Activated naive CD4-positive, alpha-beta T cell treated with anti-CD3 and anti-CD28 coated beads for 36 hours (primary cell): ENCODE data around the gene KIAA1755. TPM values are rescaled to one million over a fixed set of nuclear protein-coding genes. Genes with fewer than 3 reads are reported as not detected.
A peak's percentile ranks its signal among the peaks of the same experiment; 100 is the strongest.

Experiments
- CTCF ChIA-PET: fragments of 350-600 bp; sonication (Branson Sonifier 250); formaldehyde crosslinking; loops from one replicate; lab custom pipeline; 2021; ENCODE audit warnings: antibody characterized with exemption; lab: Charles Lee
- DNase-seq: peaks from one replicate; pipeline ENCODE4 v3.0.0-alpha.2; 2020
- H3K27ac Mint-ChIP-seq: one replicate; pipeline ENCODE4 v1.8.0; 2021; ENCODE audit warnings: mild to moderate bottlenecking, mixed read lengths
- H3K27me3 Mint-ChIP-seq: one replicate; pipeline ENCODE4 v1.8.0; 2021; ENCODE audit warnings: low read depth, mixed read lengths
- H3K36me3 Mint-ChIP-seq: one replicate; pipeline ENCODE4 v1.8.0; 2021; ENCODE audit warnings: low read depth, mixed read lengths
- H3K4me1 Mint-ChIP-seq: one replicate; pipeline ENCODE4 v1.8.0; 2021; ENCODE audit warnings: low read depth, mixed read lengths
- H3K4me3 Mint-ChIP-seq: one replicate; pipeline ENCODE4 v1.8.0; 2021; ENCODE audit warnings: mild to moderate bottlenecking, moderate library complexity, mixed read lengths
- H3K9me3 Mint-ChIP-seq: one replicate; pipeline ENCODE4 v1.8.0; 2021; ENCODE audit warnings: mixed read lengths
- intact Hi-C: fragments of 100-400 bp; cut with micrococcal nuclease; formaldehyde crosslinking; loops from one replicate; pipeline ENCODE4 v1.15.1; 2023
- total RNA-seq, 2 experiments: library from RNA; stranded (reverse); gene quantifications; one replicate each; pipeline ENCODE4 v1.2.3, GENCODE V29; 2021

The KIAA1755 gene
- total RNA-seq, 2 experiments from 2014 or later = not detected

DNA sequence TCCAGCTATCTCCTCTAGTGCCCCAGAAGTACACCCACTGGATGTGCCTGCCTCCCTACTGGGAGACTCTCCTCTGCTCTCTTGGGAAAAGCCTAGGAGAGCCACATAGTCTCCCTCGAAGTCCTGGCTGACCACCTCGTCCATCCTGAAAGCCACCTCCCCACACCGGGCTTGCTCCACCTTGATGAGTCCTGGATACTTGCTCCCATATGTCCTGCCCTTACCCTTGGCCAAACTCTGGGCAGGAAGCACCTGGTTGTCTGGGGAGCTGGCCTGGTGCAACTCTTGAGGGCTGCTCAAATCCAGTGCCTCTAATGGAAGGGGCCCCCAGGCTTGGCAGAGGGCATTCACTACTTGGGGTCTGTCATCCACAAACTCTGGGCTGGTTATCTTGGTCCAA, 19.3 kb downstream of the KIAA1755 start:
- H3K4me1 Mint-ChIP-seq = no peaks in the 10 kb centered on the region
- H3K9me3 Mint-ChIP-seq = peaks cover 21% of the 10 kb centered on the region
- no peak for DNase-seq
- H3K36me3 Mint-ChIP-seq = peaks cover 2% of the 10 kb centered on the region
- H3K27me3 Mint-ChIP-seq = peaks cover 5% of the 10 kb centered on the region
- H3K4me3 Mint-ChIP-seq = no peak overlapping the region
- CTCF ChIA-PET = interaction anchor here (0.6 to 2.0 kb wide), 2 partner anchors 20 to 78 kb away, joined by 3 to 5 read pairs; no protein-coding TSS in a partner anchor
- intact Hi-C loops = no loop called here
- H3K27ac Mint-ChIP-seq = no peak overlapping the region

DNA sequence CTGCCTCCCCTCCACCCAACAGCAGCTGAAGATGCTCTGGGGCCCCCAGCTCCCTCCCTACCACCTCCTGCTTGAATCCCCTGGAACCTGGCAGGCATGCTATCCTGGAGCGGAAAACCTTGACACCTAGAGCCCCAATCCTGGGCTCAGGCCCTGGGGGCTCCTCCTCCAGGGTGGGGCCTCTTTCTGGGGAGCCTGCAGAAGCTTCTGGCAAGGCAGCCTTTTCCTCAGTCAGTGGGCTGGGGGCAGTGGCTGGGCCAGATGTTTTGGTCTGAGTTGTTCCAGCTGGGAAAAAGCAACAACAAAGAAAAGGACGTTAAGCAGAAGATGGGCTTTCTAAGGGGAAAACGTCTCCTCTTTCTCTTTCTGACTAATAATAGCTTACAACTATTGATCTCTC, 21.1 kb downstream of the KIAA1755 start:
- H3K4me1 Mint-ChIP-seq = no peaks in the 10 kb centered on the region
- peaks cover 5% of the 10 kb centered on the region for H3K27me3 Mint-ChIP-seq
- intact Hi-C loops = no loop called here
- H3K27ac Mint-ChIP-seq = no peak overlapping the region
- CTCF ChIA-PET = interaction anchor here (0.5 to 2.0 kb wide), 3 partner anchors 18 to 979 kb away, joined by 3 to 5 read pairs (median 3); no protein-coding TSS in a partner anchor
- H3K4me3 Mint-ChIP-seq = no peak overlapping the region
- peaks cover 2% of the 10 kb centered on the region for H3K36me3 Mint-ChIP-seq
- H3K9me3 Mint-ChIP-seq = peaks cover 19% of the 10 kb centered on the region
- no peak for DNase-seq

DNA sequence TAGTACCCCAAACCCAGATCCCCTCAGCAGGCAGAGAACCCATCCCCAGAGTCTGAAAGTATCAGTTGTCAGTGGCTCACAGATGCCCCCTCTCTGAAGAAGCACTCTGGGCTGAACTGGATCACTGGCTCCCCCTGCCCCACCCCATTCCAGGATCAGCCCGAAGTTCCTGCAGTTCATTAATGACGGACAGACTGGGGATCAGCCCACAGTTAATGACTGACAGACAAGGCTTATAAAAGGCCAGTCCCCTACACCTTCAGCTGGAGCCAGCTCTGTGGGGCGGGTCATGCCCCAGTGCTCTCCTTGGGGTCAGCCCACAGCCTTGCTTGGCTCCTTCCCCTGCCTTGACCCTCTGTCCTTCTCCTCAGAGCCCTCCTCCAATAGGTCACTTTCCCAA, 21.7 kb downstream of the KIAA1755 start:
- DNase-seq = no peak
- H3K4me1 Mint-ChIP-seq = no peaks in the 10 kb centered on the region
- no peak overlapping the region for H3K27ac Mint-ChIP-seq
- intact Hi-C loops = no loop called here
- peaks cover 5% of the 10 kb centered on the region for H3K27me3 Mint-ChIP-seq
- no peak overlapping the region for H3K4me3 Mint-ChIP-seq
- peaks cover 2% of the 10 kb centered on the region for H3K36me3 Mint-ChIP-seq
- CTCF ChIA-PET = no interaction called here
- peaks cover 17% of the 10 kb centered on the region for H3K9me3 Mint-ChIP-seq

DNA sequence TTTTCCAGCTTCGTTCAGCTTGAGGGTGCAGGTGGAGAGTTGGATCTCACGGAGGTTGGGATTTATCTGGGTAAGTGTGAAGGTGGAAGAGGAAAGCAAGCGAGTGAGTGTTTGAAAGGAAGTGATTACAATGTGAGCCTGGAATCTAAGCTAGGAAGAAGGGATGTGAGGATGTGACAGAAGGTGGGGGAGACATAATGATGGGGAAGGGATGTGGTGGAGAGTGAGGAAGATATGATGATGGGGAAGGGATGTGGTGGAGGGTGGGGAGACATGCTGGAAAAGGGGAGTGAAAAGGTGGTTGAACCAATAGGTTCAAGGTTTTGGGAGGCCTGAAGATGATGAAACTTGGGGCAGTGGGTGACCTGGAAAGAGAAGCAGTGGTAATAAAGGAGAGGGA, 23.2 kb downstream of the KIAA1755 start:
- CTCF ChIA-PET = no interaction called here
- no peak for DNase-seq
- H3K27me3 Mint-ChIP-seq = peaks cover 7% of the 10 kb centered on the region
- no peaks in the 10 kb centered on the region for H3K36me3 Mint-ChIP-seq
- H3K27ac Mint-ChIP-seq = no peak overlapping the region
- intact Hi-C loops = no loop called here
- peaks cover 6% of the 10 kb centered on the region for H3K9me3 Mint-ChIP-seq
- H3K4me1 Mint-ChIP-seq = no peaks in the 10 kb centered on the region
- no peak overlapping the region for H3K4me3 Mint-ChIP-seq

DNA sequence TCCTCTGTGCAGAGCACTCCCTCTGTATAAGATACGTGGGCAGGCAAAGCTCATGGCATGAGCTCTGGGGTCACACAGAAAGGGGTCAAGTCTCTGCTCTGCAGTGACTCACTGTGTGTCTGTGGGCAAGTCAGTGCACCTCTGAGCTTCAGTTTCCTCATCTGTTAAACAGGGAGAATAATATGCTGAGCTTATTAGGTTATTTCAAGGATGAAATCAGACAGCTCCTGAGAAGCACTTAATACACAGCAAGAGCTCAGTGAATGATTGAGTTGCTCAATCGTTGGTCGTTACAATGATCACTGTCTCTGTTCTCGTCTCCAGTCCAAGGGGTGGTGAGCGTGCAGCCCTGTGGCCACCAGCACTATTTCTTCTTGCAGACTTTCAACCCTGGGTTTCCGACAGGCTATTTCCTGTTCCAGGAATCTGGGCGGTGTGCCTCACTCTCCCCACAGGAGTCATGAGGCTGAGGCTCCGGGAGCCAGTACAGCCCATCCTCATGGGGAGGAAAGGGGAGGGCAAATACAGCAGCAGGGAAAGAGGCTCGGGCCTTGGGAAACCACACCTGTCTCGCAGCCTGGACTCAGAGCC, 28.9 kb downstream of the KIAA1755 start:
- no peaks in the 10 kb centered on the region for H3K36me3 Mint-ChIP-seq
- intact Hi-C loops = no loop called here
- peaks cover 6% of the 10 kb centered on the region for H3K27me3 Mint-ChIP-seq
- no peak overlapping the region for H3K27ac Mint-ChIP-seq
- H3K9me3 Mint-ChIP-seq = no peaks in the 10 kb centered on the region
- H3K4me3 Mint-ChIP-seq = no peak overlapping the region
- no peak for DNase-seq
- CTCF ChIA-PET = interaction anchor here (0.9 kb wide), 1 partner anchor 10 kb away, joined by 4 read pairs; no protein-coding TSS in a partner anchor
- H3K4me1 Mint-ChIP-seq = no peaks in the 10 kb centered on the region

DNA sequence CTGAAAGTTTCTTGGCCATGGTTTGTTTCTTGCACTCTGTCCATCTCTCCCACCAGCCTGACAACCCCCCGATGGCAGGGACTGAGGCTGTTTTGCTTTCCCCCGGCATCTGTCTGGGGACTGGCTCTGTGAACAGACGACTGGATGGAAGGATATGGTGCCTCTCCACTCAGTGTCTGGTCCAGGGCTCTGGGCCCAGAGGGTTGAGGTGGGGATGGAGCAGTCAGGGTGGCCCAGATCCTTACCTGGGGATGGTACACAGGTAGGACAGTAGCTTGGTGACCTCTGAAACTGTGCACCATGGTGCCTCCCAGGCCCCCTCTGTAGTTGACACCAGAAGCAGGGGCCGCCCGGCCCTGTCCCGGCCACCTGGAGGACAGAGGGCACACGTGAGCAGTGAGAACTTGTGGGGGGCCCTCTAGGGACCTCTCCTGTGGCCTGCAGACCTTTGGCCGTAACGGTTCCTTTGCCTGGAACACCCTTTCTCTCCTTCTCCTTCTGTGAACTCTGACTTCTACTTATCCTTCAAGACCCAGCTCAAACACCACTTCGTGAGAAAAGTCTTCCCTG, 29.5 kb downstream of the KIAA1755 start:
- intact Hi-C loops = no loop called here
- CTCF ChIA-PET = interaction anchor here (0.9 kb wide), 1 partner anchor 9 kb away, joined by 4 read pairs; no protein-coding TSS in a partner anchor
- H3K27ac Mint-ChIP-seq = no peak overlapping the region
- no peaks in the 10 kb centered on the region for H3K4me1 Mint-ChIP-seq
- no peak for DNase-seq
- peaks cover 6% of the 10 kb centered on the region for H3K27me3 Mint-ChIP-seq
- no peaks in the 10 kb centered on the region for H3K9me3 Mint-ChIP-seq
- no peak overlapping the region for H3K4me3 Mint-ChIP-seq
- H3K36me3 Mint-ChIP-seq = no peaks in the 10 kb centered on the region

DNA sequence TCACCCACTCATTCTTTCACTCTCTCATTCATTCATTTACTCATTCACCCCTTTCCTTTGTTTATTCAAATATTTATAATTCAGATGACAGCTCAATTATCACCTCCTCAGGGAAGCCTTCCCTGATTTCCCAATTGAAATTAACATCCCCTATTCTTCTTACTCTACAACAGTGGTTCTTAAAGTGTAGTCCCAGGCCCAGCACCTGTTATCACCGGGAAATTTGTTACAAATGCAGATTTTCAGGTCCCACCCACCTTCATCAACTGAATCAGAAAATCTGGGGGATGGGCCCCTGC, 30.3 kb downstream of the KIAA1755 start:
- CTCF ChIA-PET = interaction anchor here (1.1 to 1.2 kb wide), 2 partner anchors 9 to 11 kb away, joined by 3 to 4 read pairs; no protein-coding TSS in a partner anchor
- H3K27ac Mint-ChIP-seq = no peak overlapping the region
- H3K4me1 Mint-ChIP-seq = no peaks in the 10 kb centered on the region
- H3K27me3 Mint-ChIP-seq = peaks cover 6% of the 10 kb centered on the region
- DNase-seq = no peak
- no peaks in the 10 kb centered on the region for H3K36me3 Mint-ChIP-seq
- intact Hi-C loops = no loop called here
- H3K9me3 Mint-ChIP-seq = no peaks in the 10 kb centered on the region
- H3K4me3 Mint-ChIP-seq = no peak overlapping the region

DNA sequence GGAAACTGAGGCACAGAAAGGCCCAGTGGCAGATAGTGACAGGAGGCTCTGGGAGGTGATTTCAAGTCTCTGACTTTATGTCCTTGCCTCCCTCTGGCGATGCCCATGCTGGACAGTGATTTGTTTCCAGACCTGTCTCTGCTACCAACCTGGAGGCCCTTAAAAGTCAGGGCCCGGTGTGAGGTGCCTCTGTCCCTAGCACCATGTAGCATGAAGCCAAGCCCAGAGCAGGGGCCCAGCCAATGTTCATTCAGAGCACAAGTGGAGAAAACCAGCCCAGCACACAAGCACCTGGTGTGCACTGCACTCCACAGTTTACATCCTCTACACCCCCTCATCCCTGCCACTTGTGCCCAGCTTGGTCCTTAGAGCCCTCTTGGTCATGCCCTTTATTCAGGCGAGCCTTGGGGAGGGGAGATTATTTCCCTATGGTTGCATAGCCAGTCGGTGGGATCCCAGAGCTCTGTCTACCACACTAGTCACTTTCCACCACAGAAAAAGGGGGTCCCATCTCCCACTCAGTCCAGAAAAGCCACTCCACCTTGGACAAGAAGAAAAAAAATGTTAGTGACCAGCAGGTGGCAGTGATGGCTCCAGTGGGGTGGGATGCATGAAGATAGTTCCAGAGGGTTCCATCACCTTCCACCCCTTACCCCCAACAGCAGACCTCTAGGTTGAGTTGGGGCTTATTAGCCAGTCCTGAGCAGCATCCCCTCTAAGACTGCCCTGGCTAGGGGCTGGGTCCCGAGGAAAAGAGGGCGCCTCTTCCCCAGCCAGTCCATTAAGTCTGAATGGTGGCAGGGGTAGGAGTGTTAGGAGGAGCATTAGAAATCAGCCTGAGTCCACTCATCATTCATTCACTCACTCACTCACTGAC, 30.9 kb downstream of the KIAA1755 start:
- peaks cover 6% of the 10 kb centered on the region for H3K27me3 Mint-ChIP-seq
- intact Hi-C loops = no loop called here
- H3K36me3 Mint-ChIP-seq = no peaks in the 10 kb centered on the region
- H3K9me3 Mint-ChIP-seq = no peaks in the 10 kb centered on the region
- no peak overlapping the region for H3K27ac Mint-ChIP-seq
- no peak overlapping the region for H3K4me3 Mint-ChIP-seq
- DNase-seq = peak; percentile 13
- CTCF ChIA-PET = interaction anchor here (1.1 to 1.2 kb wide), 2 partner anchors 8 to 10 kb away, joined by 3 to 4 read pairs; no protein-coding TSS in a partner anchor
- no peaks in the 10 kb centered on the region for H3K4me1 Mint-ChIP-seq

DNA sequence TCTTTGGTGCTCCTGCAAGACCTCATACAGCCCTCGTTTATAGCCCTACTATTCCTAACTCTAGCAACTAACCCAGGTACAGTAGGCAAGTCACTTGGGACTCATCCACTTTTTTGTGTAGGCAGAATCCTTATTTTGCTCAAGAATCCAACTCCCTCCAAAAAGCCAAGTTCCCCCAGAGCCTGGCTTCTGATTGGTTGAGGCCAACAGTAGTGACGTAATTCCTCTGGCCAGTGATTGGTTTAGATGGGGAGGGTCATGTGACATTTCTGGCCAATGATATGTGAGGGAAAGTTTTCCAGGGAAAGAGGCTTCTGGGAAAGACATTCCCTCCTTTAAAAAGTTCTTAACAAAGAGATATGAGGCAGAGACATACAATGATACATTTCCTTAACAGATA, 32.1 kb downstream of the KIAA1755 start:
- no peaks in the 10 kb centered on the region for H3K9me3 Mint-ChIP-seq
- no peak for DNase-seq
- no peak overlapping the region for H3K4me3 Mint-ChIP-seq
- no peaks in the 10 kb centered on the region for H3K4me1 Mint-ChIP-seq
- no peaks in the 10 kb centered on the region for H3K36me3 Mint-ChIP-seq
- CTCF ChIA-PET = interaction anchor here (0.6 kb wide), 1 partner anchor 373 kb away, joined by 4 read pairs; no protein-coding TSS in a partner anchor
- H3K27me3 Mint-ChIP-seq = peaks cover 6% of the 10 kb centered on the region
- intact Hi-C loops = no loop called here
- H3K27ac Mint-ChIP-seq = no peak overlapping the region

DNA sequence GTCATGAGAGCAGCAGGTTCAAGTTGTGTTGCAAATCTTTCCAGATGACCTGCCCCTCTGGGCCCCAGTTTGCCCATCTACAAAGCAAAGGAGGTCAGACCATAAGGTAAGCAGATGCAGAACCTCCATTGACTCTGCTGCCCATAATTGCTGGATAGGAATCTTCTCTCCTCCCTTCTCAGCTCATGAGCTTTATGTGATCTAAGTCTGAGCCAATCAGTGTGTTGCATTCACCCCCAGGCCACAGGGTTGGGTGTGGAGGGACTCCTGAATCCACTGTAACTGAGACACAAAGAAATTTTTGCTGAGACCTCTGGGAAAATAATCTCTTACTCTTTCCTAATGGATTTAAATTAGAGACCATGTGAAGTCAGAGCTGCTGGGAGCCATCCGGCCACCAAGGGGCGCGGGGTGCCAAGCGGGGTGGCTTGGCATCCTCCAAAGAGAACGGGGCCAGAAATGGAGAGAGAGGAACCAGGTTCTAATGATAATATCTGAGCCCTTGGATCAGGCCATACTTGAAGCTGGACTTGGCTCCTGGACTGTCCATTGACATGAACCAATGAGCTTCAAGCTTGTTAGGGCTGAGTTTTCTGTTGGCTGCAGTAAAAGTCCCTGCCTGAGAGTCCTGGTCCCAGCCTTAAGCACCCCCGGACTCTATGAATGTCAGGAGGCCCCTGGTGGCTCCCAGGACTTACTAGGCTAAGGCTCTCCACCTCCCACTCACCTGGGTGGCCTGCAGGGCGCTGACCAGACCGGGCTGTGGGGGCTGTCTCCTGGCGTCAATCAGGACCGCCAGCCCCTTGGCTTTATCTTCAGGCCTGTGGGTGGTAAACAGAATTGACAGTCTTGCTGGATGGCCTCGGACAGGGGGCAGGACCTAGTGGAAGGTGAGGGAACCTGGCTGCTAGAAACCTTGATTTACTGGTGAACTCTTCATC, 32.8 kb downstream of the KIAA1755 start:
- CTCF ChIA-PET = interaction anchor here (0.6 kb wide), 1 partner anchor 373 kb away, joined by 4 read pairs; no protein-coding TSS in a partner anchor
- Mint-ChIP-seq H3K4me1 (no peaks in the 10 kb centered on the region), H3K4me3 (no peak overlapping the region), H3K27me3 (peaks cover 6% of the 10 kb centered on the region), H3K36me3 (no peaks in the 10 kb centered on the region), H3K27ac (no peak overlapping the region), H3K9me3 (no peaks in the 10 kb centered on the region)
- intact Hi-C loops = no loop called here
- no peak for DNase-seq

DNA sequence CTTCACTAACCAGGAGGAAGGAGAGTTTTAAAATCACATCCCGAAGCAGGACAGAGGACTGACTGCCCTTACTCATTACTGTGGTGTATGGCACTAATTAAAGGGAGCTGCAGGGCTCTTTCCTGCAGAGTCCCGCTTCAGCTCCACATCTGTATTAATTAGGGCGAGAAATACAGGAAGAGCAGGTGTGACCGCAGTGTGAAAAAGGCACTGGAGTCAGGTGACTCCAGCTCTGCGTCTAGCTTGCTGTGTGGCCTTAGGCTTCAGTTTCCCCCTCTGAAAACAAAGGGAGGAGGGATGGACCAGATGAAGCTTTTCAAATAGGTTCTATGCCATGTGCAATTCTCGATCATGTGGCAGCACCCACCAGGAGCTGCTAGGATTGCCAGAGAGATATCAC, 34.0 kb downstream of the KIAA1755 start:
- Mint-ChIP-seq H3K36me3 (no peaks in the 10 kb centered on the region), H3K4me3 (no peak overlapping the region), H3K4me1 (no peaks in the 10 kb centered on the region), H3K27me3 (peaks cover 4% of the 10 kb centered on the region), H3K27ac (no peak overlapping the region), H3K9me3 (no peaks in the 10 kb centered on the region)
- CTCF ChIA-PET = interaction anchor here (0.6 to 1.2 kb wide), 3 partner anchors 18 to 169 kb away, joined by 3 to 5 read pairs (median 4); no protein-coding TSS in a partner anchor
- no peak for DNase-seq
- intact Hi-C loops = no loop called here
